IMR-90 (cell line): ENCODE measurements around the gene PROX2. TPM values are rescaled to one million over a fixed set of nuclear protein-coding genes. Genes with fewer than 3 reads are reported as not detected.

Source experiments
- ATAC-seq: fragments of 200-7000 bp; cut with Tn5 transposase; 2 replicates; pipeline ENCODE4 v1.9.1; 2020; ENCODE audit warnings: low read depth, mild to moderate bottlenecking, moderate library complexity
- BruUV-seq: library from RNA; stranded (reverse); fragments of 400-500 nt; replicated peaks from 2 replicates; lab custom pipeline; 2021; lab: Mats Ljungman, UMichigan
- CTCF ChIA-PET: fragments of 300-600 bp; formaldehyde crosslinking; extraction: SDS; loops from one replicate; lab custom pipeline; 2021; ENCODE audit warnings: antibody characterized with exemption; lab: Yijun Ruan, JAX
- POLR2A ChIA-PET: fragments of 300-600 bp; sonication (Branson Sonifier 250); formaldehyde crosslinking; loops from one replicate; lab custom pipeline; 2022; ENCODE audit warnings: antibody characterized with exemption; ENCODE audit not compliant: unreplicated experiment; lab: Charles Lee
- DNase-seq: peaks from one replicate; pipeline ENCODE4 v3.0.0; 2013
- H2AFZ ChIP-seq: replicated peaks from 2 replicates; pipeline ENCODE3; 2013; ENCODE audit warnings: low read length, mild to moderate bottlenecking; ENCODE audit not compliant: poor library complexity
- H2AK5ac ChIP-seq: 2 replicates; pipeline ENCODE4 v1.6.1; 2013; ENCODE audit warnings: low read depth, low read length, inconsistent platforms
- H2AK9ac ChIP-seq: replicated peaks from 2 replicates; pipeline ENCODE3; 2013; ENCODE audit warnings: mild to moderate bottlenecking, low read depth, low read length, moderate library complexity; ENCODE audit not compliant: poor library complexity
- H2BK120ac ChIP-seq: 2 replicates; pipeline ENCODE4 v1.6.1; 2013; ENCODE audit warnings: low read depth, low read length, inconsistent platforms
- H2BK15ac ChIP-seq: 3 replicates; pipeline ENCODE4 v1.6.1; 2013; ENCODE audit warnings: low read depth, low read length, inconsistent platforms
- H2BK20ac ChIP-seq: 2 replicates; pipeline ENCODE4 v1.6.1; 2013; ENCODE audit warnings: low read depth, mild to moderate bottlenecking, inconsistent platforms, low read length, moderate library complexity
- H2BK5ac ChIP-seq: 2 replicates; pipeline ENCODE4 v1.6.1; 2013; ENCODE audit warnings: mild to moderate bottlenecking, low read depth, low read length, inconsistent platforms; ENCODE audit not compliant: poor library complexity, severe bottlenecking
- H3K14ac ChIP-seq: replicated peaks from 2 replicates; pipeline ENCODE4 v1.6.1; 2013; ENCODE audit warnings: low read depth, low read length, inconsistent platforms
- H3K18ac ChIP-seq: 2 replicates; pipeline ENCODE4 v1.6.1; 2013; ENCODE audit warnings: low read depth, low read length, control low read depth
- H3K23ac ChIP-seq: 2 replicates; pipeline ENCODE4 v1.6.1; 2013; ENCODE audit warnings: low read depth, low read length, inconsistent platforms
- H3K27ac ChIP-seq: 2 replicates; pipeline ENCODE4 v1.5.1; 2013; ENCODE audit warnings: mild to moderate bottlenecking, control low read depth, low read length; ENCODE audit not compliant: insufficient read depth
- H3K27me3 ChIP-seq: 2 replicates; pipeline ENCODE4 v1.6.1; 2013; ENCODE audit warnings: low read length; ENCODE audit not compliant: control insufficient read depth, insufficient read depth
- H3K36me3 ChIP-seq: 2 replicates; pipeline ENCODE4 v1.6.1; 2013; ENCODE audit warnings: low read length, mixed read lengths; ENCODE audit not compliant: control insufficient read depth, insufficient read depth
- H3K4ac ChIP-seq: 2 replicates; pipeline ENCODE4 v1.6.1; 2013; ENCODE audit warnings: low read depth, low read length, inconsistent platforms
- H3K4me1 ChIP-seq: 2 replicates; pipeline ENCODE4 v1.6.1; 2013; ENCODE audit warnings: low read length, mixed read lengths; ENCODE audit not compliant: control insufficient read depth, insufficient read depth
- H3K4me2 ChIP-seq: 2 replicates; pipeline ENCODE4 v1.6.1; 2013; ENCODE audit warnings: low read depth, mild to moderate bottlenecking, control low read depth, low read length, moderate library complexity
- H3K4me3 ChIP-seq: 2 replicates; pipeline ENCODE4 v1.5.1; 2013; ENCODE audit warnings: low read depth, mild to moderate bottlenecking, control low read depth, low read length, moderate library complexity; ENCODE audit not compliant: insufficient read depth
- H3K56ac ChIP-seq: 2 replicates; pipeline ENCODE4 v1.6.1; 2013; ENCODE audit warnings: low read length, inconsistent platforms; ENCODE audit not compliant: insufficient read depth; ENCODE audit errors: extremely low read depth
- H3K79me1 ChIP-seq, 2 experiments: 2 replicates each; pipeline ENCODE4 v1.6.1; 2013; ENCODE audit warnings: low read length in 2 of 2, inconsistent platforms in 1 of 2, low read depth in 1 of 2
- H3K9ac ChIP-seq: 2 replicates; pipeline ENCODE4 v1.6.1; 2013; ENCODE audit warnings: low read depth, low read length, control low read depth
- H3K9me1 ChIP-seq: 2 replicates; pipeline ENCODE4 v1.6.1; 2013; ENCODE audit warnings: low read length, inconsistent platforms; ENCODE audit not compliant: insufficient read depth
- H3K9me3 ChIP-seq: 2 replicates; pipeline ENCODE4 v1.6.1; 2013; ENCODE audit warnings: low read length; ENCODE audit not compliant: control insufficient read depth, insufficient read depth
- H4K20me1 ChIP-seq: 2 replicates; pipeline ENCODE4 v1.6.1; 2013; ENCODE audit warnings: low read length, inconsistent platforms; ENCODE audit not compliant: insufficient read depth
- H4K5ac ChIP-seq: 2 replicates; pipeline ENCODE4 v1.6.1; 2013; ENCODE audit warnings: mild to moderate bottlenecking, low read depth, low read length, control low read depth
- H4K8ac ChIP-seq, 2 experiments: 2 replicates each; pipeline ENCODE4 v1.6.1; 2013; ENCODE audit warnings: low read depth in 2 of 2, low read length in 2 of 2, control low read depth in 1 of 2, inconsistent platforms in 1 of 2
- H4K91ac ChIP-seq: 2 replicates; pipeline ENCODE4 v1.6.1; 2013; ENCODE audit warnings: low read depth, low read length, inconsistent platforms; ENCODE audit not compliant: insufficient read depth
- BHLHE40 ChIP-seq: fragments of 150-350 bp; IDR thresholded peaks from 2 replicates; pipeline ENCODE4 v1.6.1; 2016; ENCODE audit warnings: mild to moderate bottlenecking, low read depth, low read length
- CEBPB ChIP-seq: IDR thresholded peaks from 2 replicates; pipeline ENCODE4 v1.6.1; 2012; ENCODE audit warnings: low read depth, low read length, improper control_type of control experiment
- CHD1 ChIP-seq: IDR thresholded peaks from 2 replicates; pipeline ENCODE4 v1.6.1; 2012; ENCODE audit warnings: low read depth, low read length, improper control_type of control experiment
- CTCF ChIP-seq: conservative IDR thresholded peaks from 2 replicates; pipeline ENCODE4 v1.5.1; 2012; ENCODE audit warnings: mild to moderate bottlenecking, low read depth, low read length, improper control_type of control experiment
- ELK1 ChIP-seq: fragments of 150-350 bp; IDR thresholded peaks from 2 replicates; pipeline ENCODE4 v1.6.1; 2016; ENCODE audit warnings: low read depth, mild to moderate bottlenecking, low read length, moderate library complexity, borderline replicate concordance
- FOS ChIP-seq: fragments of 150-350 bp; IDR thresholded peaks from 2 replicates; pipeline ENCODE4 v1.6.1; 2016; ENCODE audit warnings: low read depth, low read length
- MAFK ChIP-seq: IDR thresholded peaks from 2 replicates; pipeline ENCODE4 v1.6.1; 2012; ENCODE audit warnings: low read depth, low read length, improper control_type of control experiment
- MAZ ChIP-seq: IDR thresholded peaks from 2 replicates; pipeline ENCODE4 v1.6.1; 2012; ENCODE audit warnings: low read depth, mild to moderate bottlenecking, low read length, improper control_type of control experiment, moderate library complexity, borderline replicate concordance
- MXI1 ChIP-seq: IDR thresholded peaks from 2 replicates; pipeline ENCODE4 v1.6.1; 2012; ENCODE audit warnings: low read depth, mild to moderate bottlenecking, low read length, moderate library complexity, borderline replicate concordance
- NFE2L2 ChIP-seq: fragments of 150-350 bp; IDR thresholded peaks from 2 replicates; pipeline ENCODE4 v1.6.1; 2016; ENCODE audit warnings: low read depth, mild to moderate bottlenecking, low read length
- POLR2A ChIP-seq: IDR thresholded peaks from 2 replicates; pipeline ENCODE4 v1.6.1; 2012; ENCODE audit warnings: mild to moderate bottlenecking, low read depth, low read length
- RAD21 ChIP-seq: IDR thresholded peaks from 2 replicates; pipeline ENCODE4 v1.6.1; 2012; ENCODE audit warnings: low read length, improper control_type of control experiment
- RCOR1 ChIP-seq: IDR thresholded peaks from 2 replicates; pipeline ENCODE4 v1.6.1; 2012; ENCODE audit warnings: mild to moderate bottlenecking, low read length, improper control_type of control experiment; ENCODE audit not compliant: insufficient replicate concordance
- RFX5 ChIP-seq: IDR thresholded peaks from 2 replicates; pipeline ENCODE4 v1.8.0; 2012; ENCODE audit warnings: low read depth, mild to moderate bottlenecking, low read length, moderate library complexity
- SMC3 ChIP-seq: fragments of 150-350 bp; IDR thresholded peaks from 2 replicates; pipeline ENCODE4 v1.6.1; 2016; ENCODE audit warnings: low read depth, mild to moderate bottlenecking, antibody characterized with exemption, low read length, moderate library complexity
- USF2 ChIP-seq: fragments of 150-350 bp; IDR thresholded peaks from 2 replicates; pipeline ENCODE4 v1.6.1; 2017; ENCODE audit warnings: mild to moderate bottlenecking, antibody characterized with exemption, low read length, low read depth
- WGBS, 2 experiments: methylation state at CpG; one replicate each; pipeline versions ENCODE4 v1.1.5 to v1.1.7; 2013; ENCODE audit warnings: missing lambda C conversion rate in 2 of 2; ENCODE audit not compliant: insufficient read length in 1 of 2; ENCODE audit errors: extremely low coverage in 2 of 2; 5-methylcytosine and 5-hydroxymethylcytosine counted together
- dilution Hi-C: fragments of 300-500 bp; cut with HindIII; formaldehyde crosslinking; loops from one replicate; pipeline ENCODE4 v1.14.3; 2018; ENCODE audit warnings: low sequenced_read_pairs; ENCODE audit not compliant: unreplicated experiment
- in situ Hi-C: fragments of 300-500 bp; cut with MboI; formaldehyde crosslinking; loops from 3 replicates; pipeline ENCODE4 v1.14.3; 2019; ENCODE audit warnings: low sequenced_read_pairs, inconsistent platforms, mixed read lengths
- intact Hi-C: fragments of 100-400 bp; cut with micrococcal nuclease; formaldehyde crosslinking; loops from 2 replicates; pipeline ENCODE4 v1.10.0; 2022
- polyA plus RNA-seq, 3 experiments: library from polyadenylated mRNA; depleted of rRNA; stranded (reverse); fragments of >200 nt; gene quantifications; 2 replicates each; pipeline ENCODE4 v1.2.3, GENCODE V29; 2012; ENCODE audit warnings: low replicate concordance in 1 of 3
- total RNA-seq: library from RNA; depleted of rRNA; stranded (reverse); fragments of >200 nt; gene quantifications from 2 replicates; pipeline ENCODE4 v1.2.3, GENCODE V29; 2012

The PROX2 gene
- total and polyA plus RNA-seq, 2 of the 4 experiments (the other 2 are of a cell fraction), result not detected

DNA sequence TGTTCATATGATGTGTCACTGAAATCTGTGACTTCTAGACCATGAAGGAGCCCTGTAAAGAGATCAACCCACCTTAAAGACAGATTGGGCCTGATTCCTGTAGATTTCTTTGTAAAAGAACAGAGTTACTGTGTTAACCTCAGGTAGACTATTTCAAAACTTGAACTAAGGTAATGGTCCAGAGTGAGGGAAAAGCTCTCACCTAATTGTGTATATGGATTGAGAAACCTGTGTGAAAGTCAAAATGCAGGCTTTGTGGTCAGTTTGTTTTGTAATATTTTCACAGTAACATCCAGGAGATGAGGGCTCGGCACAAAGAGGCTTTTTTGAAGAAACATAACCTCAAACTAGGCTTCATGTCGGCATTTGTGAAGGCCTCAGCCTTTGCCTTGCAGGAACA, 22.1 kb upstream of the PROX2 start:
- no peak overlapping the region for H2BK20ac ChIP-seq
- dilution Hi-C loops, result no loop called here
- no peak overlapping the region for H2BK5ac ChIP-seq
- H4K8ac ChIP-seq, result no peak overlapping the region
- no peak overlapping the region for H2BK15ac ChIP-seq
- no peak overlapping the region for H3K4me2 ChIP-seq
- no peak overlapping the region for H2AK9ac ChIP-seq
- H3K4me1 ChIP-seq, result no peaks in the 10 kb centered on the region
- no peaks in the 10 kb centered on the region for H3K9me1 ChIP-seq
- no peak overlapping the region for H3K23ac ChIP-seq
- ATAC-seq, result no peak
- no peak overlapping the region for H3K27ac ChIP-seq
- no peak for TF ChIP-seq CHD1
- TF ChIP-seq ELK1, result no peak
- no peak for TF ChIP-seq SMC3
- no peak for TF ChIP-seq RCOR1
- TF ChIP-seq CEBPB, result no peak
- no peak for TF ChIP-seq MAZ
- no peak for TF ChIP-seq CTCF
- TF ChIP-seq FOS, result no peak
- TF ChIP-seq NFE2L2, result no peak
- TF ChIP-seq RFX5, result no peak
- TF ChIP-seq MAFK, result no peak
- TF ChIP-seq RAD21, result no peak
- no peak for TF ChIP-seq MXI1
- no peak for TF ChIP-seq BHLHE40
- no peak for TF ChIP-seq POLR2A
- TF ChIP-seq USF2, result no peak
- H3K9ac ChIP-seq, result no peak overlapping the region
- no peak overlapping the region for H3K4ac ChIP-seq
- no peak overlapping the region for H2AK5ac ChIP-seq
- BruUV-seq, result no TSS peak
- H2AFZ ChIP-seq, result no peak overlapping the region
- no peak overlapping the region for H3K14ac ChIP-seq
- no peak overlapping the region for H3K18ac ChIP-seq
- H4K91ac ChIP-seq, result no peak overlapping the region
- peaks cover 28 to 30% of the 10 kb centered on the region in 2 experiments for H3K79me1 ChIP-seq
- DNase-seq, result no peak
- no peak overlapping the region for H3K4me3 ChIP-seq
- H3K9me3 ChIP-seq, result no peaks in the 10 kb centered on the region
- intact Hi-C loops, result no loop called here
- no peak overlapping the region for H4K5ac ChIP-seq
- H4K20me1 ChIP-seq, result peaks cover 8% of the 10 kb centered on the region; the same call in 1 of the 2 replicates
- peaks cover 79% of the 10 kb centered on the region for H3K36me3 ChIP-seq
- H3K27me3 ChIP-seq, result no peaks in the 10 kb centered on the region
- CTCF ChIA-PET, result interaction anchor here (1.1 kb wide), 1 partner anchor 10 kb away, joined by 3 read pairs; no protein-coding TSS in a partner anchor
- H3K56ac ChIP-seq, result no peak overlapping the region
- POLR2A ChIA-PET, result no interaction called here
- WGBS, 2 experiments, result no CpG with 5 or more reads among the region's 2 CpGs
- in situ Hi-C loops, result no loop called here
- no peak overlapping the region for H2BK120ac ChIP-seq
